ENCODE data around the gene TMEM184A.

- TF ChIP-seq MXD4 (CRISPR knock-in tag; IDR thresholded peaks at IDR 0.05): no peak
- TF ChIP-seq SMAD9 (CRISPR knock-in tag; IDR thresholded peaks at IDR 0.05): no peak
- TF ChIP-seq, protein P1, sequence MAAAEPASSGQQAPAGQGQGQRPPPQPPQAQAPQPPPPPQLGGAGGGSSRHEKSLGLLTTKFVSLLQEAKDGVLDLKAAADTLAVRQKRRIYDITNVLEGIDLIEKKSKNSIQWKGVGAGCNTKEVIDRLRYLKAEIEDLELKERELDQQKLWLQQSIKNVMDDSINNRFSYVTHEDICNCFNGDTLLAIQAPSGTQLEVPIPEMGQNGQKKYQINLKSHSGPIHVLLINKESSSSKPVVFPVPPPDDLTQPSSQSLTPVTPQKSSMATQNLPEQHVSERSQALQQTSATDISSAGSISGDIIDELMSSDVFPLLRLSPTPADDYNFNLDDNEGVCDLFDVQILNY (CRISPR knock-in tag; conservative IDR thresholded peaks at IDR 0.05): no peak
- TF ChIP-seq, protein P2, sequence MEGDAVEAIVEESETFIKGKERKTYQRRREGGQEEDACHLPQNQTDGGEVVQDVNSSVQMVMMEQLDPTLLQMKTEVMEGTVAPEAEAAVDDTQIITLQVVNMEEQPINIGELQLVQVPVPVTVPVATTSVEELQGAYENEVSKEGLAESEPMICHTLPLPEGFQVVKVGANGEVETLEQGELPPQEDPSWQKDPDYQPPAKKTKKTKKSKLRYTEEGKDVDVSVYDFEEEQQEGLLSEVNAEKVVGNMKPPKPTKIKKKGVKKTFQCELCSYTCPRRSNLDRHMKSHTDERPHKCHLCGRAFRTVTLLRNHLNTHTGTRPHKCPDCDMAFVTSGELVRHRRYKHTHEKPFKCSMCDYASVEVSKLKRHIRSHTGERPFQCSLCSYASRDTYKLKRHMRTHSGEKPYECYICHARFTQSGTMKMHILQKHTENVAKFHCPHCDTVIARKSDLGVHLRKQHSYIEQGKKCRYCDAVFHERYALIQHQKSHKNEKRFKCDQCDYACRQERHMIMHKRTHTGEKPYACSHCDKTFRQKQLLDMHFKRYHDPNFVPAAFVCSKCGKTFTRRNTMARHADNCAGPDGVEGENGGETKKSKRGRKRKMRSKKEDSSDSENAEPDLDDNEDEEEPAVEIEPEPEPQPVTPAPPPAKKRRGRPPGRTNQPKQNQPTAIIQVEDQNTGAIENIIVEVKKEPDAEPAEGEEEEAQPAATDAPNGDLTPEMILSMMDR (CRISPR knock-in tag; IDR thresholded peaks at IDR 0.05): no peak
- TF ChIP-seq POLR2A (IDR thresholded peaks at IDR 0.05; ENCODE audit: insufficient read depth in 1 of 2, low read depth in 2 of 2, low read length in 2 of 2): no peak
- no peak for TF ChIP-seq THRA (CRISPR knock-in tag; IDR thresholded peaks at IDR 0.05; ENCODE audit: borderline replicate concordance)
- TF ChIP-seq ZNF431 (CRISPR knock-in tag; IDR thresholded peaks at IDR 0.05; ENCODE audit: borderline replicate concordance, low read depth): no peak
- TF ChIP-seq ZNF670 (CRISPR knock-in tag; IDR thresholded peaks at IDR 0.05; ENCODE audit: borderline replicate concordance): no peak
- no peak for TF ChIP-seq SMC3 (IDR thresholded peaks at IDR 0.05; ENCODE audit: low read length)
- no peak for TF ChIP-seq CBX5 (CRISPR knock-in tag; IDR thresholded peaks at IDR 0.05; ENCODE audit: borderline replicate concordance)
Observed at GRCh38 chr7:1598286-1598685, 42.3 kb upstream of the TMEM184A start.

Measured in HepG2 (cell line).